ENCODE data around the gene EPN1.
"Not testable (repeated sequence)": the region's sequence is repeated elsewhere in the genome, so short reads cannot be mapped to it uniquely, and the experiment has no call there.

EPN1 gene

GRCh38 chr19:55730378-55730777, 55.4 kb downstream of the EPN1 start:
- not testable (repeated sequence) for DNase-seq

- DNase-seq, result no peak
Measured at GRCh38 chr19:55738302-55738701, 63.3 kb downstream of the EPN1 start, which contains the start of gene NLRP9. TSS of gene NLRP9 (minus strand) at chr19:55738402. CDS start at chr19:55738374, 28 bp downstream.

GRCh38 chr19:55750715-55751114, 75.7 kb downstream of the EPN1 start:
- DNase-seq, result no peak

- no peak for DNase-seq
Measured at GRCh38 chr19:55753401-55753800, 78.4 kb downstream of the EPN1 start.

GRCh38 chr19:55756808-55757207, 81.8 kb downstream of the EPN1 start:
- DNase-seq, result not testable (repeated sequence)

GRCh38 chr19:55758797-55759196, 83.8 kb downstream of the EPN1 start, which contains the start of gene RFPL4A:
TSS of gene RFPL4A (plus strand) at chr19:55759097. CDS start at chr19:55761801, 2,704 bp downstream.
- DNase-seq, result not testable (repeated sequence)

All from DMS79 (cell line).